HEK293 (cell line): ENCODE data around the gene TCF3.

Source experiments
- CTCF ChIP-seq: fragments of 450-650 bp; formaldehyde crosslinking; IDR thresholded peaks from 2 replicates; pipeline ENCODE4 v1.5.1; 2016; ENCODE audit warnings: missing biosample characterization, missing genetic modification characterization
- ZNF274 ChIP-seq, 2 experiments: fragments of 200-500 bp in 1 of 2; fragments of 450-650 bp in 1 of 2; sonication (Bioruptor generic) in 1 of 2; formaldehyde crosslinking in 1 of 2; IDR thresholded peaks; 2 replicates each; pipeline versions ENCODE4 v1.5.1 to v1.6.1; 2014 to 2016; ENCODE audit warnings: borderline replicate concordance in 1 of 2, inconsistent platforms in 1 of 2, low read length in 1 of 2, missing biosample characterization in 1 of 2, missing genetic modification characterization in 1 of 2
- ZNF561 ChIP-seq: fragments of 450-650 bp; IDR thresholded peaks from 2 replicates; pipeline ENCODE4 v1.5.1; 2018; ENCODE audit warnings: missing biosample characterization, missing genetic modification characterization, borderline replicate concordance

- TF ChIP-seq ZNF561 (tag by site-specific recombination) (no peak), CTCF (no peak), ZNF274 (IDR thresholded peaks at IDR 0.05; ENCODE audit: low read length) (no peak), ZNF274 (tag by site-specific recombination; IDR thresholded peaks at IDR 0.05; ENCODE audit: borderline replicate concordance) (no peak)
Observed at GRCh38 chr19:1571358-1571757, 81.1 kb downstream of the TCF3 start.
